Activated CD8-positive, alpha-beta memory T cell treated with anti-CD3 and anti-CD28 coated beads for 4 hours (primary cell): Measurements from ENCODE around the gene TOLLIP.
A peak's percentile ranks its signal among the peaks of the same experiment; 100 is the strongest.
"Not testable (repeated sequence)": the region's sequence is repeated elsewhere in the genome, so short reads cannot be mapped to it uniquely, and the experiment has no call there.

ENCODE experiments used
- DNase-seq, 2 donors: peaks; one replicate each; pipeline ENCODE4 v3.0.0-alpha.2; 2020; ENCODE audit warnings: low read depth in 2 of 2

The TOLLIP gene

GRCh38 chr11:1263010-1263409 lies 46.4 kb downstream of the TOLLIP start:
- DNase-seq: no peak

- DNase-seq: peak; percentile 59 to 78
These were observed 47.0 kb downstream of the TOLLIP start for GRCh38 chr11:1262172-1263006.

GRCh38 chr11:1261241-1262071 lies 48.0 kb downstream of the TOLLIP start:
- no peak for DNase-seq

GRCh38 chr11:1260620-1261019 lies 48.8 kb downstream of the TOLLIP start:
- no peak for DNase-seq

GRCh38 chr11:1260023-1260501 lies 49.4 kb downstream of the TOLLIP start:
- DNase-seq: no peak

- DNase-seq: no peak
These were observed 49.9 kb downstream of the TOLLIP start for GRCh38 chr11:1259561-1259960.

- DNase-seq: no peak
These were observed 50.4 kb downstream of the TOLLIP start for GRCh38 chr11:1259076-1259461.

- no peak for DNase-seq
These were observed 50.9 kb downstream of the TOLLIP start for GRCh38 chr11:1258401-1259075.

- DNase-seq: no peak
These were observed 51.5 kb downstream of the TOLLIP start for GRCh38 chr11:1257916-1258315.

GRCh38 chr11:1257366-1257765 lies 52.1 kb downstream of the TOLLIP start:
- no peak for DNase-seq

GRCh38 chr11:1256257-1257045 lies 53.0 kb downstream of the TOLLIP start:
- no peak for DNase-seq

GRCh38 chr11:1255151-1255550 lies 54.3 kb downstream of the TOLLIP start:
- no peak for DNase-seq

GRCh38 chr11:1254733-1255132 lies 54.7 kb downstream of the TOLLIP start:
- DNase-seq: no peak

GRCh38 chr11:1254086-1254648 lies 55.3 kb downstream of the TOLLIP start:
- no peak for DNase-seq

- no peak for DNase-seq
These were observed 56.3 kb downstream of the TOLLIP start for GRCh38 chr11:1253103-1253485.

- no peak for DNase-seq
These were observed 56.9 kb downstream of the TOLLIP start for GRCh38 chr11:1252371-1253102.

- no peak for DNase-seq
These were observed 58.1 kb downstream of the TOLLIP start for GRCh38 chr11:1251236-1251770.

- DNase-seq: not testable (repeated sequence)
These were observed 59.0 kb downstream of the TOLLIP start for GRCh38 chr11:1250411-1250810.

- not testable (repeated sequence) for DNase-seq
These were observed 60.5 kb downstream of the TOLLIP start for GRCh38 chr11:1248951-1249350.

- not testable (repeated sequence) for DNase-seq
These were observed 62.4 kb downstream of the TOLLIP start for GRCh38 chr11:1247026-1247425.
